SK-N-SH (cell line): ENCODE data around the gene KIF1C. TPM values are rescaled to one million over a fixed set of nuclear protein-coding genes. Genes with fewer than 3 reads are reported as not detected.

Experiments used
- CTCF ChIA-PET: fragments of 300-600, 350-600 bp; formaldehyde crosslinking; extraction: SDS; loops from one replicate; lab custom pipeline; 2021; lab: Yijun Ruan, JAX
- POLR2A ChIA-PET: fragments of 350-600 bp; sonication (Branson Sonifier 250); formaldehyde crosslinking; extraction: SDS; loops from one replicate; lab custom pipeline; 2020; ENCODE audit warnings: antibody characterized with exemption, inconsistent platforms; lab: Yijun Ruan, JAX
- DNase-seq: peaks from one replicate; pipeline ENCODE4 v3.0.0; 2012
- H2AFZ ChIP-seq: fragments of 200-600 bp; sonication (generic); 2 replicates; pipeline ENCODE4 v1.8.1; 2016; ENCODE audit warnings: antibody characterized with exemption, mild to moderate bottlenecking, low read depth
- H3F3A ChIP-seq: fragments of 200-600 bp; sonication (generic); replicated peaks from 2 replicates; pipeline ENCODE3; 2016; ENCODE audit warnings: antibody characterized with exemption, mild to moderate bottlenecking; ENCODE audit not compliant: insufficient read depth
- H3K27ac ChIP-seq, 2 experiments: fragments of 200-500 bp in 1 of 2; fragments of 200-600 bp in 1 of 2; sonication (Bioruptor generic) in 1 of 2; sonication (generic), shearing (Covaris generic) in 1 of 2; 2 replicates each; pipeline versions ENCODE4 v1.5.1 to v1.6.1; 2014 to 2016; ENCODE audit warnings: low read depth in 2 of 2, inconsistent platforms in 1 of 2, low read length in 1 of 2, mild to moderate bottlenecking in 1 of 2, mixed read lengths in 1 of 2
- H3K27me3 ChIP-seq: fragments of 200-600 bp; sonication (generic), shearing (Covaris generic); 2 replicates; pipeline ENCODE4 v1.6.1; 2016; ENCODE audit warnings: mixed run types; ENCODE audit not compliant: insufficient read depth
- H3K36me3 ChIP-seq, 2 experiments: fragments of 200-500 bp in 1 of 2; fragments of 200-600 bp in 1 of 2; sonication (Bioruptor generic) in 1 of 2; sonication (generic) in 1 of 2; replicated peaks in 1 of 2; 2 replicates each; pipeline versions ENCODE3 to v1.5.1; 2014 to 2016; ENCODE audit warnings: low read length in 1 of 2, mild to moderate bottlenecking in 1 of 2; ENCODE audit not compliant: insufficient read depth in 2 of 2, control insufficient read depth in 1 of 2
- H3K4me1 ChIP-seq, 2 experiments: fragments of 200-500 bp in 1 of 2; fragments of 200-600 bp in 1 of 2; sonication (Bioruptor generic) in 1 of 2; sonication (generic), shearing (Covaris generic) in 1 of 2; 2 replicates each; pipeline versions ENCODE4 v1.5.1 to v1.6.1; 2014 to 2016; ENCODE audit warnings: low read depth in 1 of 2, low read length in 1 of 2, mixed run types in 1 of 2; ENCODE audit not compliant: insufficient read depth in 2 of 2, control insufficient read depth in 1 of 2
- H3K4me2 ChIP-seq: fragments of 200-600 bp; sonication (generic), shearing (Covaris generic); 2 replicates; pipeline ENCODE4 v1.6.1; 2017; ENCODE audit warnings: mixed run types
- H3K4me3 ChIP-seq, 2 experiments: fragments of 200-500 bp in 1 of 2; fragments of 200-600 bp in 1 of 2; sonication (Bioruptor generic) in 1 of 2; sonication (generic), shearing (Covaris generic) in 1 of 2; 2 replicates each; pipeline versions ENCODE4 v1.5.1 to v1.8.1; 2014 to 2016; ENCODE audit warnings: low read depth in 2 of 2, inconsistent platforms in 1 of 2, low read length in 1 of 2, mild to moderate bottlenecking in 1 of 2, mixed read lengths in 1 of 2, moderate library complexity in 1 of 2
- H3K79me2 ChIP-seq: fragments of 200-600 bp; sonication (generic); 2 replicates; pipeline ENCODE4 v1.8.1; 2017; ENCODE audit warnings: mild to moderate bottlenecking; ENCODE audit not compliant: insufficient read depth
- H3K9ac ChIP-seq: fragments of 200-600 bp; sonication (generic); 2 replicates; pipeline ENCODE4 v1.6.1; 2017; ENCODE audit warnings: mixed run types
- H3K9me2 ChIP-seq: fragments of 200-600 bp; sonication (generic); 2 replicates; pipeline ENCODE4 v1.6.1; 2017; ENCODE audit warnings: mixed run types
- H3K9me3 ChIP-seq: fragments of 200-600 bp; sonication (generic); 2 replicates; pipeline ENCODE4 v1.6.1; 2017; ENCODE audit warnings: mixed run types, mild to moderate bottlenecking, moderate library complexity
- H4K20me1 ChIP-seq: fragments of 200-600 bp; sonication (generic); 2 replicates; pipeline ENCODE4 v1.6.1; 2017; ENCODE audit warnings: mild to moderate bottlenecking, mixed run types; ENCODE audit not compliant: insufficient read depth
- CHD2 ChIP-seq: fragments of 150-350 bp; IDR thresholded peaks from 2 replicates; pipeline ENCODE4 v1.6.1; 2018; ENCODE audit warnings: low read length; ENCODE audit not compliant: partially characterized antibody
- EP300 ChIP-seq, 2 experiments: IDR thresholded peaks; 2 replicates each; pipeline versions ENCODE4 v1.4.0 to v1.6.1; 2012; ENCODE audit warnings: borderline replicate concordance in 1 of 2, low read depth in 1 of 2, low read length in 1 of 2
- EZH2phosphoT487 ChIP-seq: fragments of 200-600 bp; sonication (generic); IDR thresholded peaks from 2 replicates; pipeline ENCODE4 v1.6.1; 2017; ENCODE audit warnings: low read depth, mixed run types, mild to moderate bottlenecking, antibody characterized with exemption, moderate library complexity, borderline replicate concordance
- FOSL2 ChIP-seq: IDR thresholded peaks from 2 replicates; pipeline ENCODE4 v1.4.0; 2012; ENCODE audit warnings: low read depth, mild to moderate bottlenecking, moderate library complexity, borderline replicate concordance
- FOXJ3 ChIP-seq: sonication (generic); formaldehyde crosslinking; IDR thresholded peaks from 2 replicates; pipeline ENCODE4 v1.5.1; 2020; ENCODE audit warnings: mild to moderate bottlenecking, missing genetic modification reagents
- FOXM1 ChIP-seq: IDR thresholded peaks from 2 replicates; pipeline ENCODE4 v1.4.0; 2012; ENCODE audit warnings: low read depth, mild to moderate bottlenecking
- MXI1 ChIP-seq: IDR thresholded peaks from 2 replicates; pipeline ENCODE4 v1.6.1; 2012; ENCODE audit warnings: mild to moderate bottlenecking, low read depth, low read length, improper control_type of control experiment
- POLR2AphosphoS5 ChIP-seq: IDR thresholded peaks from 2 replicates; pipeline ENCODE4 v1.6.1; 2012; ENCODE audit warnings: low read depth, low read length
- RCOR1 ChIP-seq: fragments of 150-350 bp; IDR thresholded peaks from 2 replicates; pipeline ENCODE4 v1.6.1; 2017; ENCODE audit warnings: antibody characterized with exemption, low read length
- SIN3A ChIP-seq: IDR thresholded peaks from 2 replicates; pipeline ENCODE4 v1.6.1; 2012; ENCODE audit warnings: low read depth, mild to moderate bottlenecking, low read length, moderate library complexity, borderline replicate concordance
- SMC3 ChIP-seq: IDR thresholded peaks from 2 replicates; pipeline ENCODE4 v1.6.1; 2012; ENCODE audit warnings: low read depth, low read length, improper control_type of control experiment
- TAF1 ChIP-seq: IDR thresholded peaks from 2 replicates; pipeline ENCODE4 v1.6.1; 2012; ENCODE audit warnings: low read depth, mild to moderate bottlenecking, low read length, moderate library complexity, borderline replicate concordance
- TCF12 ChIP-seq: IDR thresholded peaks from 2 replicates; pipeline ENCODE4 v1.4.0; 2012
- YY1 ChIP-seq: IDR thresholded peaks from 2 replicates; pipeline ENCODE4 v1.4.0; 2012; ENCODE audit warnings: low read depth, mild to moderate bottlenecking
- WGBS: methylation state at CpG from one replicate; pipeline ENCODE4 v1.1.6; 2017; ENCODE audit warnings: low lambda C conversion rate; 5-methylcytosine and 5-hydroxymethylcytosine counted together
- polyA plus RNA-seq, 3 experiments: library from polyadenylated mRNA; depleted of rRNA; stranded (reverse); fragments of >200 nt; gene quantifications; 2 replicates each; pipeline ENCODE4 v1.2.3, GENCODE V29; 2012
- TF ChIP-seq, protein P1 (sequence below): IDR thresholded peaks from 2 replicates; pipeline ENCODE4 v1.4.0; 2012; ENCODE audit warnings: low read depth
- TF ChIP-seq, protein P2 (sequence below): fragments of 150-350 bp; IDR thresholded peaks from 2 replicates; pipeline ENCODE4 v1.6.1; 2017; ENCODE audit warnings: antibody characterized with exemption, low read length, low read depth, borderline replicate concordance
- TF ChIP-seq, protein P3 (sequence below): fragments of 150-350 bp; IDR thresholded peaks from 2 replicates; pipeline ENCODE4 v1.6.1; 2016; ENCODE audit warnings: mild to moderate bottlenecking, low read depth, low read length
- TF ChIP-seq, protein P4 (sequence below): fragments of 200-600 bp; sonication (generic); IDR thresholded peaks from 2 replicates; pipeline ENCODE4 v1.6.1; 2017; ENCODE audit warnings: antibody characterized with exemption, mild to moderate bottlenecking, moderate library complexity
- TF ChIP-seq, protein P5 (sequence below): IDR thresholded peaks from 2 replicates; pipeline ENCODE4; 2012

The KIF1C gene
- polyA plus RNA-seq, 1 of the 3 experiments (the other 2 are of a cell fraction): 58.2 TPM

DNA sequence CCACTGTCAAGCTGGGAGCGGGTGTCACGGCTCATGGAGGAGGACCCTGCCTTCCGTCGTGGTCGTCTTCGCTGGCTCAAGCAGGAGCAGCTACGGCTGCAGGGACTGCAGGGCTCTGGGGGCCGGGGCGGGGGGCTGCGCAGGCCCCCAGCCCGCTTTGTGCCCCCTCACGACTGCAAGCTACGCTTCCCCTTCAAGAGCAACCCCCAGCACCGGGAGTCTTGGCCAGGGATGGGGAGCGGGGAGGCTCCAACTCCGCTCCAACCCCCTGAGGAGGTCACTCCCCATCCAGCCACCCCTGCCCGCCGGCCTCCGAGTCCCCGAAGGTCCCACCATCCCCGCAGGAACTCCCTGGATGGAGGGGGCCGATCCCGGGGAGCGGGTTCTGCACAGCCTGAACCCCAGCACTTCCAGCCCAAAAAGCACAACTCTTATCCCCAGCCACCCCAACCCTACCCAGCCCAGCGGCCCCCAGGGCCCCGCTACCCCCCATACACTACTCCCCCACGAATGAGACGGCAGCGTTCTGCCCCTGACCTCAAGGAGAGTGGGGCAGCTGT lies 25.9 kb downstream of the KIF1C start (continued):
- TF ChIP-seq FOXJ3 (CRISPR knock-in tag): no peak
- no peak for TF ChIP-seq EZH2phosphoT487
- no peak for TF ChIP-seq POLR2AphosphoS5
- TF ChIP-seq, protein P1, sequence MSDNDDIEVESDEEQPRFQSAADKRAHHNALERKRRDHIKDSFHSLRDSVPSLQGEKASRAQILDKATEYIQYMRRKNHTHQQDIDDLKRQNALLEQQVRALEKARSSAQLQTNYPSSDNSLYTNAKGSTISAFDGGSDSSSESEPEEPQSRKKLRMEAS: no peak
- TF ChIP-seq EP300 (IDR thresholded peaks at IDR 0.05; ENCODE audit: borderline replicate concordance in 1 of 2, low read depth in 1 of 2, low read length in 1 of 2): no peak
- TF ChIP-seq RCOR1: no peak
- no peak for TF ChIP-seq MXI1
- no peak for TF ChIP-seq FOSL2

DNA sequence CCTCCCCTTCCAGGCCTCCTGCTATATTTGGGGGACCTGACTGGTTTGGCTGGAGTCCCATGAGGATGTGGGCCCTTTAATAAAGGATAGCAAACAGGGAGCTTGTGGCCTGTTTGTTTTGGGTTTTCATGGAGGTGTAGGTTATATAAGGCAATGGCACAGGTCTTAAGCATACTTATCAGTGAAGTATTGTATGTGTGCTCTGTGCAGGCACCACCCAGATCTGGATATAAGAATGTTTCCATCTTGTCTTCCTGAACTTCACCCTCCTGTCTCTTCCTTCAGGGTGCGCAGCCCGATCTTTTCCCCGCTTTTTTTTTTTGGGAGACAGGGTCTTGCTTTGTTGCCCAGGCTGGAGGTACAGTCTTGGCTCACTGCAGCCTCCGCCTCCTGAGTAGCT lies 26.9 kb downstream of the KIF1C start:
- CTCF ChIA-PET: no interaction called here
- Histone ChIP-seq H3K36me3 (peaks cover 12 to 27% of the 10 kb centered on the region in 2 experiments), H3K79me2 (no peaks in the 10 kb centered on the region), H3K4me2 (no peak overlapping the region), H3K9me2 (no peaks in the 10 kb centered on the region), H4K20me1 (no peaks in the 10 kb centered on the region), H3K4me1 (no peaks in the 10 kb centered on the region), H3K4me3 (no peak overlapping the region), H3F3A (peaks cover 13% of the 10 kb centered on the region), H3K9me3 (no peaks in the 10 kb centered on the region), H2AFZ (no peak overlapping the region), H3K27me3 (no peaks in the 10 kb centered on the region), H3K9ac (no peak overlapping the region), H3K27ac (no peak overlapping the region)
- POLR2A ChIA-PET: no interaction called here
- no peak for DNase-seq
- WGBS: 98% methylated on average over 4 of the region's 4 CpGs
- TF ChIP-seq SMC3: no peak

DNA sequence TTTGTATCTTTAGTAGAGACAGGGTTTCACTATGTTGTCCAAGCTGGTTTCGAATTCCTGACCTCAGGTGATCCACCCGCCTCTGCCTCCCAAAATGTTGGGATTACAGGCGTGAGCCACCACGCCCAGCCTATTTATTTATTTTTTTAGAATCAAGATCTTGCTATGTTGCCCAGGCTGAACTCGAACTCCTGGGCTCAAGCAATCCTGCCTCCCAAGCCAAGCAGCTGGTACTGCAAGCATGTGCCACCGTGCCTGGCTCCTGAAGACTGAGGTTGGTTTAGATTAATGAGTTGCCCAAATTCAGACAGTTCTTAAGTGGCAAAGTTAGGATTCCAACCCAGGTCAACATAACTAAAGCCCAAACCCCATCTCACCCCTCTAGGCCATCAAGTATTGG lies 29.5 kb downstream of the KIF1C start:
- H3K4me3 ChIP-seq: no peak overlapping the region
- TF ChIP-seq, protein P2, sequence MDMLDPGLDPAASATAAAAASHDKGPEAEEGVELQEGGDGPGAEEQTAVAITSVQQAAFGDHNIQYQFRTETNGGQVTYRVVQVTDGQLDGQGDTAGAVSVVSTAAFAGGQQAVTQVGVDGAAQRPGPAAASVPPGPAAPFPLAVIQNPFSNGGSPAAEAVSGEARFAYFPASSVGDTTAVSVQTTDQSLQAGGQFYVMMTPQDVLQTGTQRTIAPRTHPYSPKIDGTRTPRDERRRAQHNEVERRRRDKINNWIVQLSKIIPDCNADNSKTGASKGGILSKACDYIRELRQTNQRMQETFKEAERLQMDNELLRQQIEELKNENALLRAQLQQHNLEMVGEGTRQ: no peak
- no peak for TF ChIP-seq TAF1
- no peak for TF ChIP-seq YY1
- no peak for TF ChIP-seq TCF12
- no peak for TF ChIP-seq FOXM1
- TF ChIP-seq, protein P3, sequence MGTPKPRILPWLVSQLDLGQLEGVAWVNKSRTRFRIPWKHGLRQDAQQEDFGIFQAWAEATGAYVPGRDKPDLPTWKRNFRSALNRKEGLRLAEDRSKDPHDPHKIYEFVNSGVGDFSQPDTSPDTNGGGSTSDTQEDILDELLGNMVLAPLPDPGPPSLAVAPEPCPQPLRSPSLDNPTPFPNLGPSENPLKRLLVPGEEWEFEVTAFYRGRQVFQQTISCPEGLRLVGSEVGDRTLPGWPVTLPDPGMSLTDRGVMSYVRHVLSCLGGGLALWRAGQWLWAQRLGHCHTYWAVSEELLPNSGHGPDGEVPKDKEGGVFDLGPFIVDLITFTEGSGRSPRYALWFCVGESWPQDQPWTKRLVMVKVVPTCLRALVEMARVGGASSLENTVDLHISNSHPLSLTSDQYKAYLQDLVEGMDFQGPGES: no peak
- TF ChIP-seq, protein P4, sequence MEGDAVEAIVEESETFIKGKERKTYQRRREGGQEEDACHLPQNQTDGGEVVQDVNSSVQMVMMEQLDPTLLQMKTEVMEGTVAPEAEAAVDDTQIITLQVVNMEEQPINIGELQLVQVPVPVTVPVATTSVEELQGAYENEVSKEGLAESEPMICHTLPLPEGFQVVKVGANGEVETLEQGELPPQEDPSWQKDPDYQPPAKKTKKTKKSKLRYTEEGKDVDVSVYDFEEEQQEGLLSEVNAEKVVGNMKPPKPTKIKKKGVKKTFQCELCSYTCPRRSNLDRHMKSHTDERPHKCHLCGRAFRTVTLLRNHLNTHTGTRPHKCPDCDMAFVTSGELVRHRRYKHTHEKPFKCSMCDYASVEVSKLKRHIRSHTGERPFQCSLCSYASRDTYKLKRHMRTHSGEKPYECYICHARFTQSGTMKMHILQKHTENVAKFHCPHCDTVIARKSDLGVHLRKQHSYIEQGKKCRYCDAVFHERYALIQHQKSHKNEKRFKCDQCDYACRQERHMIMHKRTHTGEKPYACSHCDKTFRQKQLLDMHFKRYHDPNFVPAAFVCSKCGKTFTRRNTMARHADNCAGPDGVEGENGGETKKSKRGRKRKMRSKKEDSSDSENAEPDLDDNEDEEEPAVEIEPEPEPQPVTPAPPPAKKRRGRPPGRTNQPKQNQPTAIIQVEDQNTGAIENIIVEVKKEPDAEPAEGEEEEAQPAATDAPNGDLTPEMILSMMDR: no peak
- no peak for TF ChIP-seq CHD2
- TF ChIP-seq SIN3A: no peak
- TF ChIP-seq RCOR1: no peak
- TF ChIP-seq, protein P5, sequence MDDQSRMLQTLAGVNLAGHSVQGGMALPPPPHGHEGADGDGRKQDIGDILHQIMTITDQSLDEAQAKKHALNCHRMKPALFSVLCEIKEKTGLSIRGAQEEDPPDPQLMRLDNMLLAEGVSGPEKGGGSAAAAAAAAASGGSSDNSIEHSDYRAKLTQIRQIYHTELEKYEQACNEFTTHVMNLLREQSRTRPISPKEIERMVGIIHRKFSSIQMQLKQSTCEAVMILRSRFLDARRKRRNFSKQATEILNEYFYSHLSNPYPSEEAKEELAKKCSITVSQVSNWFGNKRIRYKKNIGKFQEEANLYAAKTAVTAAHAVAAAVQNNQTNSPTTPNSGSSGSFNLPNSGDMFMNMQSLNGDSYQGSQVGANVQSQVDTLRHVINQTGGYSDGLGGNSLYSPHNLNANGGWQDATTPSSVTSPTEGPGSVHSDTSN: no peak

More for the DNA sequence above, 29.5 kb downstream of the KIF1C start:
- Histone ChIP-seq H3K27me3 (no peaks in the 10 kb centered on the region), H3F3A (peaks cover 13% of the 10 kb centered on the region), H3K9me2 (no peaks in the 10 kb centered on the region), H3K9me3 (no peaks in the 10 kb centered on the region), H3K27ac (no peak overlapping the region), H3K4me2 (no peak overlapping the region), H3K79me2 (no peaks in the 10 kb centered on the region), H3K9ac (no peak overlapping the region), H4K20me1 (no peaks in the 10 kb centered on the region), H2AFZ (no peak overlapping the region), H3K36me3 (peaks cover 4 to 7% of the 10 kb centered on the region in 2 experiments), H3K4me1 (no peaks in the 10 kb centered on the region; a peak in 1 of 4 replicates)
- DNase-seq: no peak
- 86% methylated on average over 6 of the region's 6 CpGs for WGBS
- ChIA-PET POLR2A (interaction anchor here (0.6 kb wide), 1 partner anchor 101 kb away, joined by 3 read pairs; no protein-coding TSS in a partner anchor), CTCF (interaction anchor here (1.1 to 2.5 kb wide), 4 partner anchors 10 to 41 kb away, joined by 3 to 12 read pairs (median 4); no protein-coding TSS in a partner anchor)
